Epidermal melanocyte (primary cell): ENCODE data around the gene ATL1.
"Not testable (repeated sequence)": the region's sequence is repeated elsewhere in the genome, so short reads cannot be mapped to it uniquely, and the experiment has no call there.

ENCODE experiments used
- DNase-seq: peaks from one replicate; pipeline ENCODE4 v3.0.0; 2011; ENCODE audit warnings: low spot score; ENCODE audit not compliant: insufficient read length

Gene ATL1

DNA sequence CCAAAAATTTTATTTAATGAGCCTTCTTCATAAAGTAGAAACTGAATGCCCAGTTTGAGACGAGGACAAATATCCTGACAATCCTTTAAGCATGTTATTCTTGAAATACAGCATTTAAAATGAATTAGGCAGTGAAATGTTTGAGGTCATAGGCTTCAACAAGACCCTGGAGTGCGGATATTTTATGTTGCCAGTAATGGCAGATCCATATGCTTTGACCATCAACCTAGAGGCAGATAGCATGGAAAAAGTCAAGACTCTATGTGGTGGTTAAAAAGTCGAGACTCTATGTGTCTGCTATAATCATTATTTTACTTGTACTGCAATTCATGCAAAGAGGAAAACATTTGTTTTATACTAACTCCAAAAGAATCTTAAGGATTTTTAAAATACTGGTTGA lies 25.5 kb upstream of the ATL1 start:
- DNase-seq = no peak

DNA sequence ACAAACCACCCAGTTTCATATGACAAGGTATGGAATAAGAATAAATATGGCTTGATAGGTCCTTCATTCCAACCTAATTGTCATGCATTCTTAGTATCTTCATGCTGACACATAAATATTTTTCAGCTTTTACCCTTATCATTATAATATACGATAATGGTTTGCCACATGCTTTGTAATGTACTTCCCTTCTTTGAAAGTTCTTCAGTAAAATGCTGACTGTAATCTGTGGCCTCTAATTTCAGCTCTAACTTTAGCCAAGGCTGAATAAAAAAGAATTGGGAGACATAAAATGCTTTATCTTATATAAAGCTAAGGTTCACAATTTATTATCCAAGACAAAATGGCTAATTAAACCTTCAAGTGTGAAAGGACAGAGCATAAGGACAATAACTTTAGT lies 24.9 kb upstream of the ATL1 start:
- no peak for DNase-seq

DNA sequence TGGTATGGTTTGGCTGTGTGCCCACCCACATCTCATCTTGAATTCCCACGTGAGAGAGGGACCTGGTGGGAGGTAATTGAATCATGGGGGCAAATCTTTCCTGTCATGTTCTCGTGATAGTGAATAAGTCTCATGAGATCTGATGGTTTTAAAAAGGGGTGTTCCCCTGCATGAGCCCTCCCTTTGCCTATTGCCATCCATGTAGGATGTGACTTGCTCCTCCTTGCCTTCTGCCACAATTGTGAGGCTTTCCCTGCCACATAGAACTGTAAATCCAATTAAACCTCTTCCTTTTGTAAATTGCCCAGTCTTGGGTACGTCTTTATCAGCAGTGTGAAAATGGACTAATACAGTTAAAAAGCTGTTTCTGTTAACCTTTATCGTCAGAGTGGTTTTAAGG lies 21.9 kb upstream of the ATL1 start:
- not testable (repeated sequence) for DNase-seq

DNA sequence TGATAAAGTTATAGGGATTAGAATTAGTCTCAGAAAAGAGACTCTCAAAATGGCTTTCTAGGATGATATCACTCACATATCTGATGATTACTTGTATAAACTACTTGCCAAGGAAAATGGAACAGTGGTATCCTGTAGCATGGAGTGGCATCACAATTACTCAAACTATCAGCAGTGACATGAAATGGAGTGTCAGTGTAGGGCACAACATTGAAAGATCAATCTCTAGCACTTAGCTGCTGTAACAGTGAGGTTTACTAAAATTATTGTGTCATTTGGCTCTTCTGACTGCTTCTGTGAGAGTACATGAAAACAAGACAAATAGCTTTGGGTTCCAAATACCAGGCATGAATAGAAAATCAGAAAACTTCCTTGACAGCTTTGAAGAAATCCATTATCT lies 20.9 kb upstream of the ATL1 start:
- no peak for DNase-seq

DNA sequence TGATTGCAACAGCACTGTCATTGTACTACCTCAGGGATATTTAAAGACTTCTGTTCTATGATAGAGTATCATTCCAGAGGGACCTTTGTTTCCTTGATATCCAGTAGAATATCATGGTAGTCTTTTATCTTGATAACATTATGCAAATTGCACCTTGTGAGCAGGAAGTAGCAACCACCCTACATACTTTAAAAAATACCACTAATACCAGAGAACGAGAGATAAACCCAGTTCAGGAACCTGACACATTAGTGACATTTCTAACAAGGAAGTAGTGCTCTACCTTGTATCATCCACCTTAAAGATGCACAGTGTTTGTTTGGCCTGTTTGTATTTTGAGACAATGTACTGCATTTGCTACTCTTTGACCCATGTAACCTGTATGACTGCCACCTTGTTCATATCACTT lies 18.8 kb upstream of the ATL1 start:
- DNase-seq = no peak

DNA sequence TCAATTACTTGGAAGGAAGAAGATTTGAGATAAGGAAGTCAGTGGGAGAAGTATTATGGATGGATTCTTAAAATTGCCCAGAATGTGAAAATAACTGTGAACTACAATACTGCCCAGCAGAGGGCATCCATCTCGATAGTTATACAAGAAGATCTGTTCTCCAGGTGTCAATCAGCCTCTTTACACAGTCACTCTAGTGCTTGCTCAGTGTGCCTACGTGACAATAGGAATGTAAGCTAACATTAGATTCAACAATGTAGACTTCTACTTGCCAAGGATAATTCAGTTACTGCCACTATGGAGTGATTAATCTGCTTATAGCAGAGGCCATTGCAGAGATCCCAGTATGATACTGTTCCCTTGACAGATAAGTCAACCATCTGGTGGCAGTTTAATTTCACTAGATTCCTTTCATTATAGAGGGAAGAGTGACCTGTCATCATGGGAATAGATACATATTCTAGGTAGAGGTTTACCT lies 17.0 kb upstream of the ATL1 start:
- no peak for DNase-seq

DNA sequence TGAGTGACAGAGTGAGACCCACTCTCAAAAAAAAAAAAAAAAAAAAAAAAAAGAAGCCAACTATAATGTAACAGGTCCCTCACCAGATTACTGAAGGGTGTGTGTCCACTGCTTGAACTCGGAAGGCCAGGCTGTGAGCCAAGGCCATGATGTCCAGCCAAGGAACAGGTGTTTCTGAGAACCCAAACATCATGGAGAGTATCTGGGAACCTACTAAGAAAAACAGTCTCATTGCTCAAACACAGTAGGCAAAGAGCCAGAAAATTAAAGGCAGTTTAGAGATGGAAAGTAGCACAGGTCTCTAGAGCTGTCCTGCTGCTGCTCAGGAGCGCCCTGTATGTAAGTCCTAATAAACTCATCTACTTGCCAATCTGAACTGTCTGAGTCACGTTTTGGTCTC lies 15.0 kb upstream of the ATL1 start:
- no peak for DNase-seq

DNA sequence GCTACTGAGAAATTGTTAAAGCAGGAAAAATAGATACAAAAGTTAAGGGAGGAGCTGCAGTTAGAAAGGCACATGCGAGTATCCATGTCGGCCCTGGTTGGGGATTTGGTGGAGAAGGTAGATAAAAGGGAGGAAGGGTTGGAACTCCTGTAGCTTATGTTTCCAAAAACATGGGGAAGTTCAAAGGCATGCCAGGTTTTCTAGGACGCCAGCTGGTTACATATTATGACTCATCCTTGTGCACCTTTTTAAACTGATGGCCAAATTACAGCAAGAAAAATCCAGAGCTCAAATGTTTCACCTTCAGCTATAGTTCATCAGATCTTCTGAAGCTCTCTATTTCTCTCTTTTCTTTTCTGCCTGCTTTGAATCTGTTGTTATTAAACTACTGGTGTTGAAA lies 14.3 kb upstream of the ATL1 start:
- no peak for DNase-seq

DNA sequence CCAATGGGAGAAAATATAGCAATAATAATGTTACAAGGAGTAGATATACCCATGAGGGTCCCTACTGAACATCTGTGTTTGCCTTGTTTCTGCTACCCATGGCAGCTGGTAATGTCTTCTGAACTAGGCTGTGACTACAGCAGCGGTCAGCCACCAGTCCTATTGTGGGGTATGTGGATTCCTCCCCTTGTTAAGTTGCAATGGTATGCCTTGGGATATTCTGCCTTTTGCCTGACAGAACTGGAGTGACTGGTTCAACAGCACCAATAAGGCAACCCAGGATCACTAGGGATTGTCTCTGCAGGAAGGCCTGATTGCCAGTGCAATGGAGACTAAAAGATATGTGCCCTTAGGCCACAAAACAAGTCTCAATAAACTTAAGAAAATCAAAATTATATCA lies 9.7 kb upstream of the ATL1 start:
- no peak for DNase-seq

DNA sequence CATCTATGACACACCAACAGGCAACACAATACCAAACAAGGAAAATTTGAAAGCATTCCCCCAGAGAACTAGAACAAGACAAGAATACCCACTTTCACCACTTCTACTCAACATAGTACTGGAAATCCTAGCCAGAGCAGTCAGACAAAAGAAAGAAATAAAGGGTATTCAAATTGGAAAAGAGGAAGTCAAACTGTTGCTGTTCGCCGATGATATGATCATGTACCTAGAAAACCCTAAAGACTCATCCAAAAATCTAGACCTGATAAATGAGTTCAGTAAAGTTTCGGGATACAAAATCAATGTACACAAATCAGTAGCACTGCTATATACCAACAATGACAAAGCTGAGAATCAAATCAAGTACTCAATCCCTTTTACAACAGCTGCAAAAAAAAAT lies 8.1 kb upstream of the ATL1 start:
- no peak for DNase-seq

DNA sequence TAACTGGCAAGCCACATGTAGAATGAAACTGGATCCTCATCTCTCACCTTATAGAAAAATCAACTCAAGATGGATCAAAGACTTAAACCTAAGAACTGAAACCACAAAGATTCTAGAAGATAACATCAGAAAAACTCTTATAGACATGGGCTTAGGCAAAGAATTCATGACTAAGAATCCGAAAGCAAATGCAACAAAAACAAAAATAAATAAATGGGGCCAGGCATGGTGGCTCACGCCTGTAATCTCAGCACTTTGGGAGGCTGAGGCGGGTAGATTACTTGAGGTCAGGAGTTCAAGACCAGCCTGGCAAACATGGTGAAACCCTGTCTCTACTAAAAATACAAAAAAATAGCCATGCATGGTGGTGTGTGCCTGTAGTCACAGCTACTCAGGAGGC lies 7.1 kb upstream of the ATL1 start:
- DNase-seq = not testable (repeated sequence)

DNA sequence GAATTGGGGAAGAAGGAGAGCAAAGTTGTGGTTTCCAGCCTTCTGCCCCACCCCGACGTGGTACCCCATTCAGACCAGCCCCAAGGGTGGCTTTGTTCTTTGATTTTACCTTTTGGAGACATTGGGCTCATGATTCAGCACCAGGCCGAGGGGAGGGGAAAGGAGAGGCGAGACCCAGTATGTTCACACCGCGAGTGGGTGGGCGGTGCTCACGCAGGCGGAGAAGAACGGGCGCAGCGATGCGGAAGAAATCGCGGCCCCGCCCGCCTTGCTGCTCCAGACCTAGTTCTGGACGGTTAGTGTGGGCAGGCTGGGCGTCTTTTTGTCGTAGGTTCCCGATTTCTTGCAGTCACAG lies 963 bp downstream of the ATL1 start:
- DNase-seq = peak; percentile 23

DNA sequence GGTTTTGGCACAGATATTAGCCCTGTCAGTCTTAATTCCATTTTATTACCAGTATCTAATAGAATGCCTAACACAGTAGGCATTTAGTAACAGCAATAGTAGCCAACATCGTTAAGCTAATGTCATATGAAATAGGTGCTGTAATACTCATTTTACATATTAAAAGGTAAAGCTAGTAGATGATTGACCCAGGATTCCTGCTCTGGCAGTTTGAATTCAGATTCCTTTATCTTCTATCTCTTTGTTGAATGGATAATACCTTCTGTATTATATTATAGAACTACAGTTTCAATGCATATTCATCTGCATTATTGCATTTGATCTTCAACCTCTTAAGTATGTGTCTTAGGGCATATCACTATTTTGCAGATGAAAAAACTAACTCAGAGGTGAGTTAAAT lies 2.9 kb downstream of the ATL1 start:
- no peak for DNase-seq

DNA sequence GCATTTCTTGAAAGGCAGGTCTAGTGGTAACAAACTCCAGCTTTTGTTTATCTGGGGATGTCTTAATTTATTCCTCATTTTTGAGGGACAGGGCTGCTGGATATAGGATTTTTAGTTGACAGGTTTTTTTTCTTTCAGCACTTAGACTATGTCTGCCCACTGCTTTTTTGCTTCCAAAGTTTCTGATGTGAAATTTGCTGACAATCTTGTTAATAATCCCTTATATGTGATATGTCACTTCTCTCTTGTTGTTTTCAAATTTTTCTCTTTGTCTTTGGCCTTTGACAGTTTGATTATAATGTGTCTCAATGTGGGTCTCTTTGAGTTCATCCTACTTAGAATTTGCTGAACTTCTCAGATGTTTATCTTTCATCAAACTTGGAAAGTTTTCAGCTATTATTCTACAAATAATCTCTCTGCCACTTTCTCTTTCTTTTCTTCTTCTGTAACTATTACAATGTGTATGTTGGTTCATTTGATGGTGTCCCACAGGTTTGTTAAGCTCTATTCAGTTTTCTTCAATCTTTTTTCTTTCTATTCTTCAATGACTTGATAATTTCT lies 9.8 kb downstream of the ATL1 start:
- no peak for DNase-seq

DNA sequence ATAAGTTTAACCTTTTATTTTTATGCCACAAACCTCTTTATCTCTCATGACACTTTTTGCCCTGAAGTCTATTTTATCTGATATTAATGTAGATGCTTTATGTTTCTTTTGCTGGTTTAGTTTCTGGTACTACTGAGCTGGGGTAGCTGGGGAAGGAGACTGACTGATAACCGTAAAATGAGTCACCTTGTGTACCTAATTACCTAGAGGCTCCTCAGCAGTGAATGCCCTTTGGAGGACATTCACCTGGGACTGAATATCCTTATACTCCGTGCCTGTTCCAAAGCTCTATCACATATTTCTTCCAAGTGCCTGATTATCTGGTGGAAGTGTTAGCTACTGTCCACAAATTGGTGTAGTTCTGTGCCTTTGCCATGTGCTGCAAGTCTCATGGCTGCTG lies 13.9 kb downstream of the ATL1 start:
- DNase-seq = no peak

DNA sequence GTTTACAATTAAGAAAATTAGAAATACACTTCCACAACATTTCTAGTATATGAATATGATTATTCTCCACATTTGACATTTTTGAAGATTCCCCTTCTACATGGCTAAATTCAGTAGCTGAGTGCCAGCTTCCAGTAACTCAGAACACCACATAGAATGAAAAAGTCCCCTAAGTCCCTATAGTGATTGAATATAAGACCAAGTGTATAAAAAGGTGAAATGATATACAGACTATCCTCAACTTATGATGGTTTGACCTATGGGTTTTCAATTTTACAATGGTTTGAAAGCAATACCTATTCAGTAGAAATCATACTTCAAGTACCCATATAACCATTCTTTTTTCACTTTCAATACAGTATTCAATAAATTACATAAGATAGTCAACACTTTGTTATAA lies 15.8 kb downstream of the ATL1 start:
- no peak for DNase-seq

DNA sequence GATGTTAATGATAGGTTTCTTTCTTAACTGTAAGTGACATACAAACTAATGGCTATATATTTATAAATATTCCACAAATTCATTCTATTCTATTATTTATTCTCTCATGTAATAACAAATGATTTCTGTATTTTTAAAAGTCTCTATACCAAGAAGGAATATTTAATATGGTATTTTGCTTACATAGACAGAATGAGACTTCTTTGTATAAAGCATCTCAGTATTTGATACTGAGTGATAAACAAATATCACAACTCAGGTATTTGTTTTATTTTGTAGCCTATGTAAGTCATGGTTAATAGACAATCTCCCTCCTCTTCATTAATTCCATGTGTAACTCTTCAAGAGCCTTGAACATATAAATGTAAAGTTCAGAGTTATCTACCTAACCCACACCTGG lies 18.0 kb downstream of the ATL1 start:
- DNase-seq = no peak

DNA sequence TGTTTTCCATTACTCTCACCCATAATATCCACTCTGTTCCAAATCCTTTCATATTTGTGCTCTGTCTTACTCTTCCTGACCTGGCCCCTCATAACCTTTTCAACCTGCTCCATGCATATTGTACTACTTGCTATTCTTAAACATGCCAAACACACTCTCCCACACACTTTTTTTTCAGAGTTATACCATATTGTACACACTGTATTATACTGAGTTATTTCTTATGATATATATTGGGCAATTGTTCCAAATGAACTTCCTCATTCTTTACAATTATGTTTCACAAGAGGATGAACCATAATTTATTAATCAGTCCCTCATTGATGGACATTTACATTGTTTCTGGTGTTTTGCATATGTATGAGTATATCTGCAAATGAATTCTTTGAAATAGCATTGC lies 18.5 kb downstream of the ATL1 start:
- no peak for DNase-seq

DNA sequence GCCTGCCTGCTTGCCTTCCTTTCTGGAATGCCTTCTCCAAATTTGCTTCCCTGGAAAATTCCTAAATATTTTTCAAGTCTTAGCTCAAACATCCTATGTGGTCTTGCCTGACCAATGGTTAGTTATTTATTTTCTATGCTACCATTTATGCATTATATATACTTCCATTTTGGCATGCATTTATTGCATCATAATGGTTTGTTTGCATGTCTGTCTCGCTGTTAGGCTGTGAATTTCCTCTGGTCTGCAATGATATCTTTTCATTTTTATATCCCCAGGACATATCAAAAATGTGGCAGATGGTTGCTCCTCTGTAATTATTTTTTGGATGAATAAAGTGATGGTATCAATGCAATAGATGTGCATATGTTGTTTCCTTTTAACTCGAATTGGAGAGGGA lies 30.5 kb downstream of the ATL1 start:
- no peak for DNase-seq

DNA sequence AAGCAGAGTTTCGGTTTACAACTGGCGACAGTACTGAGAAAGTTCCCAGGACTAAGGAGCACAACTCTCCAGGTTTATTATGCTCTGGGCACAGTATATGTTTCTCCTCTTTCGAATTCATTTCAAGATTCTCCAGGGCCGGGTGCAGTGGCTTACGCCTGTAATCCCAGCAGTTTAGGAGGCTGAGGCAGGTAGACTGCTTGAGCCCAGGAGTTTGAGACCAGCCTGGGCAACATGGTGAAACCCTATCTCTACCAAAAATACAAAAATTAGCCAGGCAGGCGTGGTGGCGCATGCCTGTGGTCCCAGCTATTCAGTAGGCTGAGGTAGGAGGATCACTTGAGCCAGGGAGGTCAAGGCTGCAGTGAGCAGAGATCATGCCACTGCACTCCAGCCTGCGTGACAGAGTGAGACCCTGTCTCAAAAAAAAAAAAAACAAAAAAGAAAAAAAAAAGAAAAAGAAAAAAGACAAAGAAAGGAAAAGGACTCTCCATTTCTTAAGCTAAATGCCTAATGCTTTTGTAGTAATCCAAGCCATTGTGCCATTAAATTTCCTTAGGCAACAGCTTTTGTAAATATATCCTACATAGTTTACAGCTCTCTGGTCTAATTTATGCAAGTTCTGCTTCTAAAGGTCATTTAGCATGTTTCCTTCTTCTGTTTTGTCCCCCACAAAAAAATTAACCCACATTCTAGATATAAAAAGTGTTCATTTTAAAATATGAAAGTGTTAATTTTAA lies 34.8 kb downstream of the ATL1 start:
- no peak for DNase-seq

DNA sequence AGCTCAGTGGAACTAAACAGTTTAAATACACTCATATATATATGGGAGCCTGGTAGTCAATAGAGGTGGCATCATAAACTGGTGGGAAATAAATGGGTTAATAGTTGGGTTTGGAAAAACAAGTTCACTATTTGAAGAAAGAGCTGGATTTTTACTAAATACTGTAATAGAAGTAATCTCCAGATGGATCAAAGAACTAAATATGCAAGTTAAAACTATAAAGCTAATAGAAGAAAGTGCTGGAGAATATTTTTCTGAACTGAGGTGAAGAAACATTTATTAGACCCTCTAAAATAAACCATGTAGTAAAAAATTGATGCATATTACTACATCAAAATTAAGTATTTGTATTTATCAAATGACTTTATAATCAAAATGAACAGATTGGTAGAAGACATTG lies 38.8 kb downstream of the ATL1 start:
- DNase-seq = no peak

DNA sequence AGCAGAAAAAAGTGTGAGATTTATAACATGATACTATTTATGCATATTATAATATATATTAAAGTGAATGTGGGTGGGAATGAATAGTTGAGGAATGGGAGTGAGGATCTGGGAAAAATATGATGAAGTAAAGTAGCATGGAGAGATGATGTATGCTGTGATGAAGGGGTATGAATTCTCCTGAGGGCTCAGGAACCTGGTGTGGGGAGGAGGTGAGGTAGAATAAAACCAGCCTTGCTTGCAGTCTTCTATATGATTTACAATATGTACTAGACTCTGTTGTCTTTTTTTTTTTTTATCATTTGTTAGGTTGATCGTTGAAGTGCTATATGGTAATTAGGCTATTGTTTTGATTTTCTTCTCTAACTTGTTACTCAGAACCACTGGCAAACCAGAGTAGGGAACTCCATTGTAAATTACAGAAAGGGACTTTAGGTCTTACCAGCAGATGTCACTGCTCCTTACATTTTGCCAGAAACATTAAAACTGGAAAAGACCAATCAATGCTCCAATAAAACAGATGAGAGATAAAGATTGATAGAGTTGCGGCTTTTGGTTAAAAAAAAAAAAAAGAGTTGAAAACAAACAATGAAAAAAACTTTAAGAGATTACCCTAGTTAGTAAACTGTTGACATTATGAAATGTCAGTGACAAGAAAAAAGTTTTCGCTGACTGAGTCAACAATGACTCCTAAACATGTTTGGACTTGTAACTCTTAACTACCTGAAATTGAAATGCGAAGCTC lies 39.9 kb downstream of the ATL1 start:
- no peak for DNase-seq

DNA sequence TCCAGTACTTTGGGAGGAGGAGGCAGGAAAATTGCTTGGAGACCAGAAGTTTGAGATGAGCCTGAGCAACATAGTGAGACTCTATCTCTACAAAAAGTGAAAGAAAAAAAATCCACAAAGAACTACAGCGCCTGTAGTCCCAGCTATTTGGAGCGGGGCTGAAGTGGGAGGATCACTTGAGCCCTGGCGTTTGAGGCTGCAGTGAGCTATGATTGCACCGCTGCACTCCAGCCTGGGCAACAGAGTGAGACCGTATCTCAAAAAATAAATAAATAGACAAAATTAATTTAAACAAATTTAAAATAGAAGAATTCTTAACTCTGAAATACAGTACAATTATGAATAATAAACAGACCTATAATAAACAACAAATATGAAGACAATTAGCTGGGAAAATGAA lies 40.9 kb downstream of the ATL1 start:
- DNase-seq = no peak
